Chondrocyte (in vitro differentiated cells): Measurements from ENCODE around the gene TAPBPL. TPM values are rescaled to one million over a fixed set of nuclear protein-coding genes. Genes with fewer than 3 reads are reported as not detected.
"Not testable (repeated sequence)": the region's sequence is repeated elsewhere in the genome, so short reads cannot be mapped to it uniquely, and the experiment has no call there.

Experiments
- DNase-seq: peaks from one replicate; pipeline ENCODE4 v3.0.0; 2021; ENCODE audit warnings: mixed read lengths, low spot score
- H3K27ac Mint-ChIP-seq: one replicate; pipeline ENCODE4 v1.8.0; 2021; ENCODE audit warnings: mild to moderate bottlenecking, moderate library complexity, mixed read lengths; ENCODE audit not compliant: unreplicated experiment
- H3K27me3 Mint-ChIP-seq: 2 replicates; pipeline ENCODE4 v1.8.0; 2021; ENCODE audit warnings: low read depth, mixed read lengths
- H3K36me3 Mint-ChIP-seq: 2 replicates; pipeline ENCODE4 v1.8.0; 2021; ENCODE audit warnings: low read depth, mixed read lengths
- H3K4me1 Mint-ChIP-seq: 2 replicates; pipeline ENCODE4 v1.8.0; 2021; ENCODE audit warnings: low read depth, mild to moderate bottlenecking, mixed read lengths
- H3K4me3 Mint-ChIP-seq: one replicate; pipeline ENCODE4 v1.8.0; 2021; ENCODE audit warnings: mild to moderate bottlenecking, moderate library complexity, mixed read lengths; ENCODE audit not compliant: unreplicated experiment
- H3K9me3 Mint-ChIP-seq: 2 replicates; pipeline ENCODE4 v1.8.0; 2021; ENCODE audit warnings: low read depth, mixed read lengths
- CTCF ChIP-seq: fragments of 200-600 bp; sonication (generic); IDR thresholded peaks from 2 replicates; pipeline ENCODE4 v1.5.0; 2021; ENCODE audit warnings: antibody characterized with exemption, mild to moderate bottlenecking, moderate library complexity
- total RNA-seq: library from RNA; stranded (reverse); gene quantifications from 3 replicates; pipeline ENCODE4 v1.2.1, GENCODE V29; 2021

The TAPBPL gene
- total RNA-seq, 1 donor from 2014 or later: 4.6 TPM

GRCh38 chr12:6476489-6476888 is 24.6 kb downstream of the TAPBPL start:
- H3K4me1 Mint-ChIP-seq: peaks cover 12% of the 10 kb centered on the region
- H3K27ac Mint-ChIP-seq: peak overlapping the region; percentile 27
- DNase-seq: no peak
- no peak overlapping the region for H3K4me3 Mint-ChIP-seq
- peaks cover 3% of the 10 kb centered on the region for H3K9me3 Mint-ChIP-seq
- no peaks in the 10 kb centered on the region for H3K36me3 Mint-ChIP-seq
- no peak for TF ChIP-seq CTCF
- H3K27me3 Mint-ChIP-seq: no peaks in the 10 kb centered on the region

- not testable (repeated sequence) for H3K27ac Mint-ChIP-seq, H3K9me3 Mint-ChIP-seq, DNase-seq, H3K4me3 Mint-ChIP-seq, H3K27me3 Mint-ChIP-seq, H3K36me3 Mint-ChIP-seq
- peaks cover 12% of the 10 kb centered on the region for H3K4me1 Mint-ChIP-seq
Measured at GRCh38 chr12:6477601-6478377, 25.9 kb downstream of the TAPBPL start.

GRCh38 chr12:6478416-6478815 is 26.6 kb downstream of the TAPBPL start:
- DNase-seq: no peak

GRCh38 chr12:6488240-6488639 is 36.4 kb downstream of the TAPBPL start:
- Mint-ChIP-seq H3K4me1 (peaks cover 10% of the 10 kb centered on the region), H3K36me3 (peaks cover 1% of the 10 kb centered on the region), H3K27ac (no peak overlapping the region), H3K27me3 (no peaks in the 10 kb centered on the region), H3K4me3 (no peak overlapping the region), H3K9me3 (no peaks in the 10 kb centered on the region)
- DNase-seq: no peak
- TF ChIP-seq CTCF: no peak

More at GRCh38 chr12:6478416-6478815, 26.6 kb downstream of the TAPBPL start:
- H3K36me3 Mint-ChIP-seq: no peaks in the 10 kb centered on the region
- H3K4me1 Mint-ChIP-seq: peaks cover 12% of the 10 kb centered on the region
- H3K9me3 Mint-ChIP-seq: peaks cover 3% of the 10 kb centered on the region
- no peak for TF ChIP-seq CTCF
- no peak overlapping the region for H3K4me3 Mint-ChIP-seq
- H3K27me3 Mint-ChIP-seq: no peaks in the 10 kb centered on the region
- H3K27ac Mint-ChIP-seq: no peak overlapping the region

- no peak overlapping the region for H3K4me3 Mint-ChIP-seq
- no peak for DNase-seq
Measured at GRCh38 chr12:6489449-6489848, 37.6 kb downstream of the TAPBPL start.

GRCh38 chr12:6490673-6491072 is 38.8 kb downstream of the TAPBPL start:
- H3K4me1 Mint-ChIP-seq: peaks cover 24% of the 10 kb centered on the region
- H3K9me3 Mint-ChIP-seq, DNase-seq, H3K27me3 Mint-ChIP-seq, H3K27ac Mint-ChIP-seq, H3K4me3 Mint-ChIP-seq, H3K36me3 Mint-ChIP-seq: not testable (repeated sequence)

More at GRCh38 chr12:6489449-6489848, 37.6 kb downstream of the TAPBPL start:
- Mint-ChIP-seq H3K27me3 (no peaks in the 10 kb centered on the region), H3K9me3 (no peaks in the 10 kb centered on the region), H3K36me3 (peaks cover 1% of the 10 kb centered on the region), H3K4me1 (peaks cover 13% of the 10 kb centered on the region), H3K27ac (no peak overlapping the region)
- TF ChIP-seq CTCF: no peak
